SK-N-SH (cell line): ENCODE results near the gene COQ5.

Experiments used
- ELF1 ChIP-seq: IDR thresholded peaks from 2 replicates; pipeline ENCODE4 v1.4.0; 2012
- EP300 ChIP-seq, 2 experiments: IDR thresholded peaks; 2 replicates each; pipeline versions ENCODE4 v1.4.0 to v1.6.1; 2012; ENCODE audit warnings: borderline replicate concordance in 1 of 2, low read depth in 1 of 2, low read length in 1 of 2
- EZH2phosphoT487 ChIP-seq: fragments of 200-600 bp; sonication (generic); IDR thresholded peaks from 2 replicates; pipeline ENCODE4 v1.6.1; 2017; ENCODE audit warnings: low read depth, mixed run types, mild to moderate bottlenecking, antibody characterized with exemption, moderate library complexity, borderline replicate concordance
- FOSL2 ChIP-seq: IDR thresholded peaks from 2 replicates; pipeline ENCODE4 v1.4.0; 2012; ENCODE audit warnings: low read depth, mild to moderate bottlenecking, moderate library complexity, borderline replicate concordance
- GABPA ChIP-seq: IDR thresholded peaks from 2 replicates; pipeline ENCODE4 v1.4.0; 2012; ENCODE audit warnings: low read depth, mild to moderate bottlenecking
- NRF1 ChIP-seq: IDR thresholded peaks from 2 replicates; pipeline ENCODE4 v1.6.1; 2012; ENCODE audit warnings: low read depth, mild to moderate bottlenecking, low read length
- TAF1 ChIP-seq: IDR thresholded peaks from 2 replicates; pipeline ENCODE4 v1.6.1; 2012; ENCODE audit warnings: low read depth, mild to moderate bottlenecking, low read length, moderate library complexity, borderline replicate concordance
- TF ChIP-seq, protein P1 (sequence below): fragments of 200-600 bp; sonication (generic); IDR thresholded peaks from 2 replicates; pipeline ENCODE4 v1.6.1; 2017; ENCODE audit warnings: antibody characterized with exemption, mild to moderate bottlenecking, moderate library complexity
- TF ChIP-seq, protein P2 (sequence below): IDR thresholded peaks from 2 replicates; pipeline ENCODE4 v1.4.0; 2012; ENCODE audit warnings: low read depth, borderline replicate concordance

DNA sequence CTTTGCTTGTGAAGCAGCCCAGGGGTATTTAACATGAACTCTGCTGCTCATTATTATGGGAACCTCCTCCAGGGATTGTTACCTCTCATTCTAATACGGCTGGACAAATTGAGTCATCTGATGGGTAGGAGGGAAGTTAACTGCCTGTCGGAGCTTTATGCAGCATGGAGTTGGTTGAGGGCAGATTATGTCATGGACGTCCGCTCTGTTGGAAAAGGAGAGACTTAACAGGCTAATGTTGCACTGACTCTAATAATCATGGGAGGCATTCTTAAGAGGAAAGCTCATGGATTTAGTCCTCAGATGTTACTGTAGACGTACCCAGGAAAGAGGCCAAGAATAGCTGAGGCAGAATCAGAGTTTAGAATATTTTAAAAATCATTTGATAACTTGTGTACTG is 42.3 kb upstream of the COQ5 start:
- TF ChIP-seq, protein P1, sequence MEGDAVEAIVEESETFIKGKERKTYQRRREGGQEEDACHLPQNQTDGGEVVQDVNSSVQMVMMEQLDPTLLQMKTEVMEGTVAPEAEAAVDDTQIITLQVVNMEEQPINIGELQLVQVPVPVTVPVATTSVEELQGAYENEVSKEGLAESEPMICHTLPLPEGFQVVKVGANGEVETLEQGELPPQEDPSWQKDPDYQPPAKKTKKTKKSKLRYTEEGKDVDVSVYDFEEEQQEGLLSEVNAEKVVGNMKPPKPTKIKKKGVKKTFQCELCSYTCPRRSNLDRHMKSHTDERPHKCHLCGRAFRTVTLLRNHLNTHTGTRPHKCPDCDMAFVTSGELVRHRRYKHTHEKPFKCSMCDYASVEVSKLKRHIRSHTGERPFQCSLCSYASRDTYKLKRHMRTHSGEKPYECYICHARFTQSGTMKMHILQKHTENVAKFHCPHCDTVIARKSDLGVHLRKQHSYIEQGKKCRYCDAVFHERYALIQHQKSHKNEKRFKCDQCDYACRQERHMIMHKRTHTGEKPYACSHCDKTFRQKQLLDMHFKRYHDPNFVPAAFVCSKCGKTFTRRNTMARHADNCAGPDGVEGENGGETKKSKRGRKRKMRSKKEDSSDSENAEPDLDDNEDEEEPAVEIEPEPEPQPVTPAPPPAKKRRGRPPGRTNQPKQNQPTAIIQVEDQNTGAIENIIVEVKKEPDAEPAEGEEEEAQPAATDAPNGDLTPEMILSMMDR: no peak
- no peak for TF ChIP-seq EP300 (IDR thresholded peaks at IDR 0.05; ENCODE audit: borderline replicate concordance in 1 of 2, low read depth in 1 of 2, low read length in 1 of 2)
- no peak for TF ChIP-seq FOSL2
- TF ChIP-seq TAF1: no peak
- TF ChIP-seq ELF1: no peak
- no peak for TF ChIP-seq NRF1
- TF ChIP-seq, protein P2, sequence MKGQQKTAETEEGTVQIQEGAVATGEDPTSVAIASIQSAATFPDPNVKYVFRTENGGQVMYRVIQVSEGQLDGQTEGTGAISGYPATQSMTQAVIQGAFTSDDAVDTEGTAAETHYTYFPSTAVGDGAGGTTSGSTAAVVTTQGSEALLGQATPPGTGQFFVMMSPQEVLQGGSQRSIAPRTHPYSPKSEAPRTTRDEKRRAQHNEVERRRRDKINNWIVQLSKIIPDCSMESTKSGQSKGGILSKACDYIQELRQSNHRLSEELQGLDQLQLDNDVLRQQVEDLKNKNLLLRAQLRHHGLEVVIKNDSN: no peak
- TF ChIP-seq EZH2phosphoT487: no peak
- TF ChIP-seq GABPA: no peak
